Parathyroid adenoma (tissue), 2 donors: ENCODE data around the gene PRKAB2.
"Not testable (repeated sequence)": the region's sequence is repeated elsewhere in the genome, so short reads cannot be mapped to it uniquely, and the experiment has no call there.

Source experiments
- H2AFZ ChIP-seq: fragments of 300-600 bp; sonication (generic); one replicate; pipeline ENCODE4 v1.7.0; 2017; ENCODE audit warnings: antibody characterized with exemption, mild to moderate bottlenecking
- H3K27ac ChIP-seq: fragments of 300-600 bp; sonication (generic); one replicate; pipeline ENCODE4 v1.7.0; 2017
- H3K27me3 ChIP-seq: fragments of 300-600 bp; sonication (generic); one replicate; pipeline ENCODE4 v1.7.0; 2017; ENCODE audit warnings: low read length; ENCODE audit not compliant: control insufficient read depth, insufficient read depth
- H3K36me3 ChIP-seq: fragments of 300-600 bp; sonication (generic); one replicate; pipeline ENCODE4 v1.7.0; 2017; ENCODE audit warnings: low read length; ENCODE audit not compliant: control insufficient read depth, insufficient read depth
- H3K4me1 ChIP-seq: fragments of 300-600 bp; sonication (generic); one replicate; pipeline ENCODE4 v1.7.0; 2017; ENCODE audit warnings: control low read depth
- H3K4me2 ChIP-seq: fragments of 300-600 bp; sonication (generic); one replicate; pipeline ENCODE4 v1.7.0; 2017; ENCODE audit warnings: low read length
- H3K4me3 ChIP-seq: fragments of 300-600 bp; sonication (generic); one replicate; pipeline ENCODE4 v1.7.0; 2017; ENCODE audit warnings: low read depth, low read length
- H3K79me2 ChIP-seq: fragments of 300-600 bp; sonication (generic); one replicate; pipeline ENCODE4 v1.7.0; 2017; ENCODE audit warnings: control low read depth
- H3K9ac ChIP-seq: fragments of 300-600 bp; sonication (generic); one replicate; pipeline ENCODE4 v1.7.0; 2017; ENCODE audit warnings: mild to moderate bottlenecking
- H3K9me3 ChIP-seq: fragments of 300-600 bp; sonication (generic); one replicate; pipeline ENCODE4 v1.7.0; 2017; ENCODE audit warnings: low read length; ENCODE audit not compliant: control insufficient read depth
- CTCF ChIP-seq: fragments of 300-600 bp; sonication (generic); IDR thresholded peaks from one replicate; pipeline ENCODE4 v1.7.0; 2017; ENCODE audit warnings: antibody characterized with exemption, mild to moderate bottlenecking
- donor health status: primary hyperparathyroidism.

PRKAB2 gene

DNA sequence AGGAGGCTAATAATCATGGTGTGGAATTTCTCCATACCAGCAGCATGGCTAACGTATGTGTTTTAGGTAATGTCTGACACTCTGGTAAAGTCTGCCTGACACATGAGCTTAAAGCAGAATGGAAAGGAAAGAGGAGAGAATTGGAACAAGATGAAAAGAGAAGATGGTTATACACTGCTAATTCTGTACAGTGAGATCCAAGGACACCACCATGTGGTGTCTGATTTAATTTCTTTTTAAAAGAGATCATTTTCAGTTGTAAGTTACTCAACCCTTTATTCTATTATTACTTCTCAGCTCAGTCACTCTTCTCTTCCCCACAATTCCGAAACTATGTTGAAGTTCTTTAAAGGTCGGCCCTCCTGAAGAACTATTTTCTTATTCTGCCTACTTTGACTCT is 15.6 kb downstream of the PRKAB2 start:
- Histone ChIP-seq H3K79me2 (no peaks in the 10 kb centered on the region), H3K4me2 (no peak overlapping the region), H3K9me3 (no peaks in the 10 kb centered on the region), H3K27me3 (no peaks in the 10 kb centered on the region), H3K4me3 (no peak overlapping the region), H3K36me3 (peaks cover 3% of the 10 kb centered on the region), H3K4me1 (no peaks in the 10 kb centered on the region), H3K9ac (no peak overlapping the region), H2AFZ (no peak overlapping the region), H3K27ac (no peak overlapping the region)
- no peak for TF ChIP-seq CTCF

DNA sequence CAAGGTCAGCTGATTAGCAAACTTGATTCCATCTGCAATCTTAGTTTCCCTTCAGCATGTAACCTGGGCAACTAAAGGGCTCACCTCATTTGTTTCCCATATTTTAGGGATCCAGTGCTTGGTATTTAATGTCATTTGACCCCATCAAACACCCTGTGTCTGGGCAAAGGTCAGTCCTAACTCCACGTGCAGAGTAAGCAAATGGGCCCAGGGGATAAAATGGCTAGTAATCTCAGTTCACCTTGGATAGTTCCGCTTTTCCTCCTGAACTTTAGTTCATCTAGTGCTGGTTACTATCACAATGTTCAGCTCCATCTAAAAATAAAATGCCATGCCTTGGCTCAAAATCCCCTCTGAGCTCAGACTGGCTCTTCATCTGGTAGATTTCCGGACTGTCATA is 19.5 kb downstream of the PRKAB2 start:
- no peak overlapping the region for H3K9ac ChIP-seq
- H3K4me1 ChIP-seq: no peaks in the 10 kb centered on the region

DNA sequence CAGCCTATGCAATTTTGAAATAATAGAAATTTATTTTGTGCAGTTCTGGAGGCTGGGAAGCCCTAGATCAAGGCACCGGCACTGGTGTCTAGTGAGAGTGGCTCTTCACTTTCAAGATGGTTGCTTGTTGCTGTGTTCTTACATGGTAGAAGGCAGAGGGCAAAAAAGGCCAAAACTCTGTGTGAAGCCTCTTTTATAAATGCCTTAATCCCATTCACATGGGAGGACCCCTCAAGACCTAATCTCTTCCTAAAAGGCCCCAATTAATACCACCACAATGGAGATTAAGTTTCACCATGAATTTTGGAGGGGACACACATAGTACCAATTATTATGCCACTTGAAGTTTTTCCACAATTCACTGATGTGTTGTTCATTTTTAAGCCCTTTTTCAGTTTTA is 21.0 kb downstream of the PRKAB2 start:
- TF ChIP-seq CTCF: no peak
- no peak overlapping the region for H3K9ac ChIP-seq

More for the DNA sequence above, 19.5 kb downstream of the PRKAB2 start:
- Histone ChIP-seq H3K4me3 (no peak overlapping the region), H3K36me3 (peaks cover 3% of the 10 kb centered on the region), H3K9me3 (no peaks in the 10 kb centered on the region), H3K27ac (no peak overlapping the region), H2AFZ (no peak overlapping the region), H3K79me2 (no peaks in the 10 kb centered on the region), H3K4me2 (no peak overlapping the region), H3K27me3 (no peaks in the 10 kb centered on the region)
- no peak for TF ChIP-seq CTCF

GRCh38 chr1:147142886-147143285 is 29.4 kb downstream of the PRKAB2 start:
- Histone ChIP-seq H3K4me1 (no peaks in the 10 kb centered on the region), H2AFZ (no peak overlapping the region), H3K4me3 (no peak overlapping the region), H3K27me3 (no peaks in the 10 kb centered on the region), H3K9ac (no peak overlapping the region), H3K9me3 (no peaks in the 10 kb centered on the region), H3K27ac (no peak overlapping the region), H3K36me3 (no peaks in the 10 kb centered on the region), H3K4me2 (no peak overlapping the region), H3K79me2 (no peaks in the 10 kb centered on the region)
- TF ChIP-seq CTCF: no peak

More for the DNA sequence above, 21.0 kb downstream of the PRKAB2 start:
- H3K27me3 ChIP-seq: no peaks in the 10 kb centered on the region
- no peaks in the 10 kb centered on the region for H3K4me1 ChIP-seq
- no peak overlapping the region for H3K4me2 ChIP-seq
- H2AFZ ChIP-seq: no peak overlapping the region
- no peak overlapping the region for H3K4me3 ChIP-seq
- no peaks in the 10 kb centered on the region for H3K79me2 ChIP-seq
- peaks cover 3% of the 10 kb centered on the region for H3K36me3 ChIP-seq
- H3K27ac ChIP-seq: no peak overlapping the region
- H3K9me3 ChIP-seq: no peaks in the 10 kb centered on the region

- not testable (repeated sequence) for H3K36me3 ChIP-seq, H3K27me3 ChIP-seq, H3K79me2 ChIP-seq, H3K4me1 ChIP-seq, H3K9ac ChIP-seq, H3K4me3 ChIP-seq, H3K27ac ChIP-seq, H3K9me3 ChIP-seq, H2AFZ ChIP-seq, H3K4me2 ChIP-seq
These were observed 41.5 kb downstream of the PRKAB2 start for GRCh38 chr1:147130721-147131120.
